Smooth muscle cell (in vitro differentiated cells): ENCODE results near the gene MTRR. TPM values are rescaled to one million over a fixed set of nuclear protein-coding genes. Genes with fewer than 3 reads are reported as not detected.

Experiments used
- DNase-seq: peaks from one replicate; lab custom pipeline; 2025; ENCODE audit not compliant: unreplicated experiment; lab: John Stamatoyannopoulos, UW
- H2AFZ ChIP-seq: fragments of 200-600 bp; sonication (generic); 2 replicates; pipeline ENCODE4 v1.6.0; 2016; ENCODE audit warnings: antibody characterized with exemption, low read depth, mild to moderate bottlenecking
- H3F3A ChIP-seq: fragments of 200-600 bp; sonication (generic); 2 replicates; pipeline ENCODE4 v1.6.0; 2017; ENCODE audit warnings: antibody characterized with exemption, low read depth
- H3K27ac ChIP-seq: fragments of 200-600 bp; sonication (generic); 2 replicates; pipeline ENCODE4 v1.5.1; 2016; ENCODE audit warnings: low read depth, mild to moderate bottlenecking
- H3K27me3 ChIP-seq: fragments of 200-600 bp; sonication (generic); 2 replicates; pipeline ENCODE4 v1.6.1; 2016; ENCODE audit warnings: low read depth, mild to moderate bottlenecking
- H3K36me3 ChIP-seq: fragments of 200-600 bp; sonication (generic); 2 replicates; pipeline ENCODE4 v1.5.1; 2016; ENCODE audit warnings: low read depth
- H3K4me1 ChIP-seq: fragments of 200-600 bp; sonication (generic); 2 replicates; pipeline ENCODE4 v1.5.1; 2016; ENCODE audit warnings: low read depth
- H3K4me2 ChIP-seq: fragments of 200-600 bp; sonication (generic); 2 replicates; pipeline ENCODE4 v1.6.0; 2016; ENCODE audit warnings: mild to moderate bottlenecking
- H3K4me3 ChIP-seq: fragments of 200-600 bp; sonication (generic); 2 replicates; pipeline ENCODE4 v1.5.1; 2016; ENCODE audit warnings: mild to moderate bottlenecking
- H3K79me2 ChIP-seq: fragments of 200-600 bp; sonication (generic); 2 replicates; pipeline ENCODE4 v1.6.0; 2016; ENCODE audit warnings: low read depth, mild to moderate bottlenecking
- H3K9ac ChIP-seq: fragments of 200-600 bp; sonication (generic); 2 replicates; pipeline ENCODE4 v1.6.0; 2016; ENCODE audit warnings: low read depth
- H3K9me3 ChIP-seq: fragments of 200-600 bp; sonication (generic); replicated peaks from 2 replicates; pipeline ENCODE4 v1.5.1; 2016; ENCODE audit warnings: low read depth
- H4K20me1 ChIP-seq: fragments of 200-600 bp; sonication (generic); 2 replicates; pipeline ENCODE4 v1.6.0; 2016; ENCODE audit warnings: low read depth
- CTCF ChIP-seq: fragments of 200-600 bp; sonication (generic); IDR thresholded peaks from 2 replicates; pipeline ENCODE4 v1.5.1; 2017; ENCODE audit warnings: borderline replicate concordance, mild to moderate bottlenecking, antibody characterized with exemption; ENCODE audit not compliant: insufficient read depth, poor library complexity, severe bottlenecking
- WGBS: methylation state at CpG from one replicate; pipeline ENCODE4 v1.1.7; 2016; ENCODE audit warnings: low lambda C conversion rate; 5-methylcytosine and 5-hydroxymethylcytosine counted together
- polyA plus RNA-seq: library from polyadenylated mRNA; unstranded; fragments of >200 nt; fragmentation: Nextera tagmentation; extraction: Ambion mirVana; gene quantifications from 2 replicates; pipeline ENCODE4 v1.2.1, GENCODE V29; 2016
- total RNA-seq: library from RNA; depleted of rRNA; stranded (reverse); fragments of >200 nt; gene quantifications from 2 replicates; pipeline ENCODE4 v1.2.3, GENCODE V29; 2014

Gene MTRR
- total and polyA plus RNA-seq, 2 experiments from 2014 or later: 16.2 to 23.7 TPM

- Histone ChIP-seq H3K4me3 (no peak overlapping the region), H3K4me1 (no peaks in the 10 kb centered on the region), H3K27ac (no peak overlapping the region), H2AFZ (no peak overlapping the region), H3F3A (no peaks in the 10 kb centered on the region), H3K79me2 (no peaks in the 10 kb centered on the region), H4K20me1 (no peaks in the 10 kb centered on the region), H3K4me2 (no peak overlapping the region), H3K9ac (no peak overlapping the region), H3K36me3 (peaks cover 22% of the 10 kb centered on the region), H3K27me3 (no peaks in the 10 kb centered on the region), H3K9me3 (peaks cover 5% of the 10 kb centered on the region)
- TF ChIP-seq CTCF: no peak
- WGBS: 97% methylated on average over 9 of the region's 9 CpGs
- no peak for DNase-seq
These were observed 34.0 kb downstream of the MTRR start for GRCh38 chr5:7902666-7903625.

- TF ChIP-seq CTCF: no peak
- H3K9ac ChIP-seq: no peak overlapping the region
- H3F3A ChIP-seq: no peaks in the 10 kb centered on the region
- no peak overlapping the region for H3K27ac ChIP-seq
- peaks cover 30% of the 10 kb centered on the region for H3K36me3 ChIP-seq
- no peaks in the 10 kb centered on the region for H4K20me1 ChIP-seq
- no peaks in the 10 kb centered on the region for H3K4me1 ChIP-seq
- no peak overlapping the region for H3K4me2 ChIP-seq
- H3K4me3 ChIP-seq: no peak overlapping the region
- no peak for DNase-seq
- H3K79me2 ChIP-seq: no peaks in the 10 kb centered on the region
- peaks cover 15% of the 10 kb centered on the region for H3K9me3 ChIP-seq
- H2AFZ ChIP-seq: no peak overlapping the region
- WGBS: 98% methylated on average over 2 of the region's 2 CpGs
- no peaks in the 10 kb centered on the region for H3K27me3 ChIP-seq
These were observed 35.2 kb downstream of the MTRR start for GRCh38 chr5:7904170-7904569.

GRCh38 chr5:7907612-7908011 lies 38.7 kb downstream of the MTRR start:
- no peak overlapping the region for H3K4me2 ChIP-seq
- no peak for TF ChIP-seq CTCF
- H3F3A ChIP-seq: no peaks in the 10 kb centered on the region

More at GRCh38 chr5:7907612-7908011, 38.7 kb downstream of the MTRR start:
- WGBS: 96% methylated on average over 1 of the region's 1 CpG
- no peak overlapping the region for H3K9ac ChIP-seq
- H3K9me3 ChIP-seq: peaks cover 15% of the 10 kb centered on the region
- H3K27ac ChIP-seq: no peak overlapping the region
- peaks cover 12% of the 10 kb centered on the region for H3K36me3 ChIP-seq
- H4K20me1 ChIP-seq: no peaks in the 10 kb centered on the region
- H2AFZ ChIP-seq: no peak overlapping the region
- H3K4me3 ChIP-seq: no peak overlapping the region
- no peaks in the 10 kb centered on the region for H3K79me2 ChIP-seq
- no peaks in the 10 kb centered on the region for H3K4me1 ChIP-seq
- no peak for DNase-seq
- H3K27me3 ChIP-seq: no peaks in the 10 kb centered on the region
